Measurements from ENCODE around the gene KIF23. TPM values are rescaled to one million over a fixed set of nuclear protein-coding genes. Genes with fewer than 3 reads are reported as not detected.

KIF23 gene
- total RNA-seq, 1 experiment from 2014 or later: 100 TPM

GRCh38 chr15:69373406-69373805, 40.7 kb upstream of the KIF23 start:
- no peak overlapping the region for H2AFZ ChIP-seq
- POLR2A ChIA-PET (ENCODE audit: unreplicated experiment): no interaction called here
- H3F3A ChIP-seq (ENCODE audit: insufficient read depth, low read depth): no peaks in the 10 kb centered on the region
- no peak overlapping the region for H3K27ac ChIP-seq
- CTCF ChIA-PET: no interaction called here
- intact Hi-C loops (cut with micrococcal nuclease; ENCODE audit: unreplicated experiment): no loop called here
- H3K9me2 ChIP-seq (ENCODE audit: insufficient read depth): no peaks in the 10 kb centered on the region
- H4K20me1 ChIP-seq (ENCODE audit: insufficient read depth): no peaks in the 10 kb centered on the region
- no peak overlapping the region for H3K4me3 ChIP-seq
- no peaks in the 10 kb centered on the region for H3K27me3 ChIP-seq (ENCODE audit: insufficient read depth, low read depth)
- H3K4me2 ChIP-seq: no peak overlapping the region
- no peaks in the 10 kb centered on the region for H3K9me3 ChIP-seq (ENCODE audit: insufficient read depth, low read depth)
- no peaks in the 10 kb centered on the region for H3K79me2 ChIP-seq (ENCODE audit: low read depth)
- no TSS peak for BruUV-seq (replicated peaks)
- TF ChIP-seq CTCF (conservative IDR thresholded peaks at IDR 0.05) (no peak), EZH2 (IDR thresholded peaks at IDR 0.05; ENCODE audit: low read depth) (no peak)
- DNase-seq: no peak
- no peaks in the 10 kb centered on the region for H3K4me1 ChIP-seq (replicated peaks; ENCODE audit: insufficient read depth)
- no peaks in the 10 kb centered on the region for H3K36me3 ChIP-seq (ENCODE audit: low read depth)

- no TSS peak for BruUV-seq (replicated peaks)
- no peak overlapping the region for H3K4me3 ChIP-seq
- H3K79me2 ChIP-seq (ENCODE audit: low read depth): no peaks in the 10 kb centered on the region
- TF ChIP-seq EZH2 (IDR thresholded peaks at IDR 0.05; ENCODE audit: low read depth) (no peak), CTCF (conservative IDR thresholded peaks at IDR 0.05) (no peak)
- no peak overlapping the region for H3K27ac ChIP-seq
- no peaks in the 10 kb centered on the region for H3K36me3 ChIP-seq (ENCODE audit: low read depth)
- no peak for DNase-seq
- H4K20me1 ChIP-seq (ENCODE audit: insufficient read depth): no peaks in the 10 kb centered on the region
- H3K4me2 ChIP-seq: no peak overlapping the region
- no peaks in the 10 kb centered on the region for H3F3A ChIP-seq (ENCODE audit: insufficient read depth, low read depth)
- no peaks in the 10 kb centered on the region for H3K9me2 ChIP-seq (ENCODE audit: insufficient read depth)
- H3K9me3 ChIP-seq (ENCODE audit: insufficient read depth, low read depth): no peaks in the 10 kb centered on the region
- ChIA-PET POLR2A (ENCODE audit: unreplicated experiment) (interaction anchor here (0.6 kb wide), 1 partner anchor 45 kb away, joined by 3 read pairs; no protein-coding TSS in a partner anchor), CTCF (no interaction called here)
- H3K27me3 ChIP-seq (ENCODE audit: insufficient read depth, low read depth): no peaks in the 10 kb centered on the region
- H2AFZ ChIP-seq: no peak overlapping the region
- H3K4me1 ChIP-seq (replicated peaks; ENCODE audit: insufficient read depth): no peaks in the 10 kb centered on the region
- intact Hi-C loops (cut with micrococcal nuclease; ENCODE audit: unreplicated experiment): no loop called here
These were observed 38.9 kb upstream of the KIF23 start for GRCh38 chr15:69375151-69375790.

GRCh38 chr15:69377216-69377970, 36.8 kb upstream of the KIF23 start:
- DNase-seq: no peak
- no TSS peak for BruUV-seq (replicated peaks)
- H2AFZ ChIP-seq: no peak overlapping the region
- H3K27ac ChIP-seq: no peak overlapping the region
- H3K9me2 ChIP-seq (ENCODE audit: insufficient read depth): no peaks in the 10 kb centered on the region
- no peak overlapping the region for H3K4me3 ChIP-seq
- H3K36me3 ChIP-seq (ENCODE audit: low read depth): no peaks in the 10 kb centered on the region
- H3K27me3 ChIP-seq (ENCODE audit: insufficient read depth, low read depth): no peaks in the 10 kb centered on the region
- no peaks in the 10 kb centered on the region for H3F3A ChIP-seq (ENCODE audit: insufficient read depth, low read depth)
- no peaks in the 10 kb centered on the region for H3K79me2 ChIP-seq (ENCODE audit: low read depth)
- H3K9me3 ChIP-seq (ENCODE audit: insufficient read depth, low read depth): no peaks in the 10 kb centered on the region
- H3K4me2 ChIP-seq: no peak overlapping the region
- no peak for TF ChIP-seq CTCF (conservative IDR thresholded peaks at IDR 0.05)
- TF ChIP-seq EZH2 (IDR thresholded peaks at IDR 0.05; ENCODE audit: low read depth): no peak
- intact Hi-C loops (cut with micrococcal nuclease; ENCODE audit: unreplicated experiment): no loop called here
- no peaks in the 10 kb centered on the region for H3K4me1 ChIP-seq (replicated peaks; ENCODE audit: insufficient read depth)
- CTCF ChIA-PET: interaction anchor here (0.6 kb wide), 1 partner anchor 17 kb away, joined by 3 read pairs; no protein-coding TSS in a partner anchor
- H4K20me1 ChIP-seq (ENCODE audit: insufficient read depth): no peaks in the 10 kb centered on the region
- POLR2A ChIA-PET (ENCODE audit: unreplicated experiment): no interaction called here
